Omental fat pad (tissue), 4 donors: ENCODE data around the gene KIN. TPM values are rescaled to one million over a fixed set of nuclear protein-coding genes. Genes with fewer than 3 reads are reported as not detected.

Experiments used
- ATAC-seq: fragments of 150-250 bp; one replicate; pipeline ENCODE4 v1.9.1; 2016; ENCODE audit warnings: mild to moderate bottlenecking, moderate library complexity; ENCODE audit not compliant: low FRiP score
- DNase-seq: peaks from one replicate; pipeline ENCODE4 v3.0.0-alpha.2; 2019; ENCODE audit warnings: low spot score
- total RNA-seq, 4 donors: library from RNA; depleted of rRNA; stranded (reverse); fragments of >200 nt; gene quantifications; one replicate each; pipeline ENCODE4 v1.1.0, GENCODE V29; 2016
- TF ChIP-seq, protein P1 (sequence below), 3 donors: fragments of 450-650 bp; IDR thresholded peaks; one replicate each; pipeline ENCODE4 v1.5.1; 2016 to 2017; ENCODE audit warnings: antibody characterized with exemption in 3 of 3, mild to moderate bottlenecking in 3 of 3, moderate library complexity in 2 of 3

KIN gene
- total RNA-seq: 1 to 10 TPM; 3.6 to 8.7 (median 7.3) TPM

- TF ChIP-seq, protein P1, sequence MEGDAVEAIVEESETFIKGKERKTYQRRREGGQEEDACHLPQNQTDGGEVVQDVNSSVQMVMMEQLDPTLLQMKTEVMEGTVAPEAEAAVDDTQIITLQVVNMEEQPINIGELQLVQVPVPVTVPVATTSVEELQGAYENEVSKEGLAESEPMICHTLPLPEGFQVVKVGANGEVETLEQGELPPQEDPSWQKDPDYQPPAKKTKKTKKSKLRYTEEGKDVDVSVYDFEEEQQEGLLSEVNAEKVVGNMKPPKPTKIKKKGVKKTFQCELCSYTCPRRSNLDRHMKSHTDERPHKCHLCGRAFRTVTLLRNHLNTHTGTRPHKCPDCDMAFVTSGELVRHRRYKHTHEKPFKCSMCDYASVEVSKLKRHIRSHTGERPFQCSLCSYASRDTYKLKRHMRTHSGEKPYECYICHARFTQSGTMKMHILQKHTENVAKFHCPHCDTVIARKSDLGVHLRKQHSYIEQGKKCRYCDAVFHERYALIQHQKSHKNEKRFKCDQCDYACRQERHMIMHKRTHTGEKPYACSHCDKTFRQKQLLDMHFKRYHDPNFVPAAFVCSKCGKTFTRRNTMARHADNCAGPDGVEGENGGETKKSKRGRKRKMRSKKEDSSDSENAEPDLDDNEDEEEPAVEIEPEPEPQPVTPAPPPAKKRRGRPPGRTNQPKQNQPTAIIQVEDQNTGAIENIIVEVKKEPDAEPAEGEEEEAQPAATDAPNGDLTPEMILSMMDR (IDR thresholded peaks at IDR 0.05): no peak
Measured at GRCh38 chr10:7787857-7788638, at the start of gene KIN, which contains the start of gene ATP5F1C. Gene KIN (minus strand): TSS chr10:7787993. CDS start chr10:7787933, 60 bp downstream. Gene ATP5F1C (plus strand): TSS chr10:7788177. CDS start chr10:7788208, 31 bp downstream.

DNA sequence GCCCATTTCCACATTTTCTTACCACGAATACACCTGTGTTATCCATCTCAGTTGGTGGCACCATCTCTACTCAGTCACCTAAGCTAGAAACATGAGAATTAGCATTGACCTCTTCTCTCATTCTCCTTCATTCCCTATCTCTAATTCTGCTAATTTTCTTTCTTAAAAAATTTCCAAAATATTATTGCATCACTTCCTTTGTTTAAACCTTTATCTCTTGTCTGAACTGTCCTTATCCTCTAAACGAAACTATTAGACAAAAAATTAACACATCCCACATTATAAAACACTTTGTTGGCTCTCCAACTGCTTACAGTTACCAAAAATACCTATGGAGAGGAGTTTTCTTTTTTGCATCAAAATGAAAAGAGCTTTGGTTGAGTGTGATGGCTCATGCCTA, 48.8 kb upstream of the KIN start:
- TF ChIP-seq, protein P1 (IDR thresholded peaks at IDR 0.05): no peak
- no peak for DNase-seq
- ATAC-seq: no peak

More at GRCh38 chr10:7787857-7788638, at the start of gene KIN, which contains the start of gene ATP5F1C:
- ATAC-seq (peak; percentile 98), DNase-seq (peak; percentile 93)

GRCh38 chr10:7834262-7834661, 46.5 kb upstream of the KIN start:
- ATAC-seq (no peak), DNase-seq (no peak)
- TF ChIP-seq, protein P1 (IDR thresholded peaks at IDR 0.05): no peak

DNA sequence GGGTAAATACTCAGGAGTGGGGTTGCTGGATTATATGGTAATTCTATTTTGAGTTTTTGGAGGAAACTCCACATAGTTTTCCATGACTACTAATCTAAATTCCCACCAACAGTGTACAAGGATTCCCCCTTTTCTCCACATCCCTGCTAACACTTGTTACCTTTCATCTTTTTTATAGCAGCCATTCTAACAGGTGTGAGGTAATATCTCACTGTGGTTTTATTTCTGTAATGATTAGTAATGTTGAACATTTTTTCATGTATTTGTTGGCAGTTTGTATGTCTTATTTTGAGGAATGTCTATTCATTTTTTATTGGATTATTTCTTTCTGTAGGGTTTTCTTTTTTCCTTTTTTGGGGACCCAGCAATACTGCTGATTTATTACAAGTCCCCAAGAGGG, 45.4 kb upstream of the KIN start:
- ATAC-seq (no peak), DNase-seq (no peak)
- TF ChIP-seq, protein P1 (IDR thresholded peaks at IDR 0.05): no peak

DNA sequence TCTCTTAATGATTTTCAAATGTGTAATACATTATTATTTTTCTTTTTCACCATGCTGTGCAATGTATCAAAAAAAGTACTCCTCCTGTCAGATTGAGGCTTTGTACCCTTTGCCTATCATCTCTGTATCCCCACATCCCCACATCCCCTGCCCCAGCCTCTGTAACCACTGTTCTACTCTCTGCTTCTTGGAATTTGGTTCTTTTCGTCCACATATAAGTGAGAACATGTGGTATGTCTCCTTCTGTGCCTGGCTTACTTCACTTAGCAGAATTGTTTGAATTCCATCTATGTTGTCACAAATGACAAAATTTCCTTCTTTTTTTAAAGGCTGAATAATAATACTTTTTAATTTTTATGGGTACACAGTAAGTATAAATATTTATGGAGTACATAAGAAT, 44.3 kb upstream of the KIN start:
- ATAC-seq (no peak), DNase-seq (no peak)
- TF ChIP-seq, protein P1 (IDR thresholded peaks at IDR 0.05): no peak

GRCh38 chr10:7829289-7829834, 41.6 kb upstream of the KIN start:
- DNase-seq (no peak), ATAC-seq (no peak)
- TF ChIP-seq, protein P1 (IDR thresholded peaks at IDR 0.05): no peak
